ENCODE data around the gene SAA1.
"Not testable (repeated sequence)": the region's sequence is repeated elsewhere in the genome, so short reads cannot be mapped to it uniquely, and the experiment has no call there.

Gene SAA1

DNA sequence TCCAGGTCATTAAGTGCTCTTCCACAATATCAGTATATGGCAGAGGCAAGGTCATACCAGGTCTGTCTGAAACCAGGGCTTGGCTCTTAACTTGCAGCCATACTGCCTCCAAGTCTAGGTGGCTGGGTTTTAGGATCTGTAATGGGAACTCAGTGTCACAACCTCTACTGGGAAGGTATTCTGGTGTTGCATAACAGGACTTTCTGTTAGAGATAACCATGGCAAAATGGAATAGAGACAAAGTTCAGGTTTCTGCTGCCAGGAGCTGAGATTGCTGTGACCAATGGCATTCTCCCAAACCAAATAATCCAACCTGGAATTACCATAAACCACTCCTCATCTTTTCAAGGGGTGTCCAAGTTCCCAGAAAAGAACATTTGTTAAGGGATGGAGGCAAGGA lies 6.8 kb upstream of the SAA1 start:
- no peak for DNase-seq (ENCODE audit: low read depth in 2 of 2)

DNA sequence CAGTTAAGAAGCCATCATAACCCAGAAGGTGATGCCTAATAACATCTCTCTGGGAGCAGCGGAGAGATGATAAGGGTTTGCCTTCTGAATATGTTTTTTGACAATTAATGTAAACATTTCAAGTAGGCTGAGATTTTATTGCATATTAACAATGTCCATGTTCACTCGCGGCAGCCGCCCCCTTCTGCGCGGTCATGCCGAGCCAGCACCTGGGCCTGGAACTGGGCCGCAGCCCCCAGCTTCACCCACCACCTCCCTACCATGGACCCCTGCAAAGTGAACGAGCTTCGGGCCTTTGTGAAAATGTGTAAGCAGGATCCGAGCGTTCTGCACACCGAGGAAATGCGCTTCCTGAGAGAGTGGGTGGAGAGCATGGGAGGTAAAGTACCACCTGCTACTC lies 4.3 kb upstream of the SAA1 start:
- no peak for DNase-seq (ENCODE audit: low read depth in 2 of 2)

- DNase-seq (ENCODE audit: low read depth in 2 of 2) = not testable (repeated sequence)
Observed at GRCh38 chr11:18262681-18263350, 3.2 kb upstream of the SAA1 start.

- no peak for DNase-seq (ENCODE audit: low read depth in 2 of 2)
Observed at GRCh38 chr11:18264035-18264434, 2.0 kb upstream of the SAA1 start.

DNA sequence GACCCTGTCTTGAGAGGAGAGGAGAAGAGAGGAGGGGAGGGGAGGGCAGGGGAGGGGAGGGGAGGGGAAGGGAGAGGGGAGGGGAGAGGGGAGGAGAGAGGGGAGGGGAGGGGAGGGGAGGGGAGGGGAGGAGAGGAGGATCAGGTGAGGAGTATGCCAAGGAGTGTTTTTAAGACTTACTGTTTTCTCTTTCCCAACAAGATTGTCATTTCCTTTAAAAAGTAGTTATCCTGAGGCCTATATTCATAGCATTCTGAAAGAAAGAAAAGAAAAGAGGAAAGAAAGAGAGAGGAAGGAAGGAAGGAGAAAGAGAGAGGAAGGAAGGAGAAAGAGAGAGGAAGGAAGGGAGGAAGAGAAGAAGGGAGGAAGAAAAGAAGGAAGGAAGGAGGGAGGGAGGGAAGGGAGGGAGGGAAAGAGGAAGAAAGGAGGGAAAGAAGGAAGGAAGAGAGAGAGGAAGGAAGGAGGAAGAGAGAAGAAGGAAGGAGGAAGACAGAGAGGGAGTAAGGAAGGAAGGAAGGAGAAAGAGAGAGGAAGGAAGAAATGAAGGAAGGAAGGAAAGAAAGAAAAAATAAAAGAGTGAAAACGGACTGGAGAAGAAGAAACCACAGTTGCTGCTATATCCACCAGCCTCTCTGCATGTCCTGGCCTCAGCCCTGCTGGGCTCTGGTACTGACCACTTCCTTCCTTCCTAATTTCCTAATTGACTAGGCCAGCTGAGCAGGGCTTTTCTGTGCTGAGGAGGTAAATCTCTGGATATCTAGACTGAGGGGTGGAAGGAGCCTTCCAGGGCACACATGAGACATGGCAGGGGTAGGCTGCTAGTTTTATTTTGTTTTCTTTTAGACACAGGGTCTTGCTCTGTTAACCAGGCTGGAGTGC lies 1.1 kb upstream of the SAA1 start:
- DNase-seq (ENCODE audit: low read depth in 2 of 2) = no peak

DNA sequence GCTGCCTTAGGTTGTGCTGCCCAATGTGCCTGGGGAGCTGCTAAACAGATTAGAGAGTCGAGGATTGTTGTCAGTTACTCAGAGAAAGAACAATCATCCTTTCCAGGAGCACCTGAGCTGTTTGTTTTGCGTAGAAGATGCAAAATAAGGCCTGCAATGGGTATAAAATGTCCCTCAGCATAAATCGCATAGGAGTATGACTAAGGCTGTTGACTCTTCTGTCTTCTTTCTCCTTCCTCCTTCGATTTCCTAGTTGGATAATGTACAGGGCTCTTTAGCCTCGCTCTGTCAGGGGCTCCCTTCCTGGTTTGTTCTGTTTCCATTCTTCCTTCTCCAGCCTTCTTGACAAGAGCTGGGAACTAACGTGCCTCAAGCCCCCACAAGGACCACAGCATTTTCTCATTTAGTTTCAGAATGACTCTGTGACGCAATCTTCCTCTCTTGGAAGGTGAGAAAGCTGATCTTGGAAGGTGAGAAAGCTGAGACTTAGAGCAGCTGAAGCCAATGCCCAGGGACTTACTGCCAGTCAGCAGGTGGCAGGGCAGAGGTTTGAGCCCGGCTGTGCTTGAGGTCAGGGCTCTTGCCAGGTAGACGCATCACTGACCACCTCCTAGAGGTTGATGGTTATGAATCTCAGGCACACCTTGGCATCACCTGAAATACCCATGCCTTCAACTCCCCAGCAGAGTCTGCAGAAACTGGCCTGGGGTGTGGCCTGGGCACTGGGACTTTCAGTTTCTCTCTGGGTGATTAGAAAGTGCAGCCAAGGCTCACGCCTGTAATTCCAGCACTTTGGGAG lies 1.5 kb downstream of the SAA1 start:
- DNase-seq (ENCODE audit: low read depth in 2 of 2) = not testable (repeated sequence)

- not testable (repeated sequence) for DNase-seq (ENCODE audit: low read depth in 2 of 2)
Observed at GRCh38 chr11:18269252-18269651, 3.2 kb downstream of the SAA1 start.

DNA sequence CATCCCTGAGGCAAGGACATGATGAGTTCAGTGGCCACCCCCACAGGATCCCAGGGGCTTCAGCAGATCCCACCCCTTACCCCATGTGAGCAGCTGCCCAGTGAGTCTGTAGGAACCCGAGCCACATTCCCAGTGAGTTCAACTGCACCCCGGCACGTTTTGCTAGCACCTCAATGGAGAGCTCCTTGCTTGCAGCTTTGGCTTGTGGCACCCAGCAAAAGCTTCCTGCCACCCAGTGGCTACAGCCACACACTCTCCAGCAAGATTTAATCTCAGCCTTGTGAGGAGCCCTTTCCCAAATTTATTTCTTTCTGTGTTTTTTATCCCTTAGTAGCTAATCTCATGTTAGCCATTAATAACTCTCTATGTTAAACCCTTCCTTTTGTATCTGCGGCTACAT lies 4.0 kb downstream of the SAA1 start:
- DNase-seq (ENCODE audit: low read depth in 2 of 2) = no peak

GRCh38 chr11:18271206-18271605 lies 5.1 kb downstream of the SAA1 start:
- DNase-seq (ENCODE audit: low read depth in 2 of 2) = no peak

- DNase-seq (ENCODE audit: low read depth in 2 of 2) = no peak
Observed at GRCh38 chr11:18277565-18278271, 11.7 kb downstream of the SAA1 start.

- DNase-seq (ENCODE audit: low read depth in 2 of 2) = no peak
Observed at GRCh38 chr11:18280438-18281045, 14.5 kb downstream of the SAA1 start.

- no peak for DNase-seq (ENCODE audit: low read depth in 2 of 2)
Observed at GRCh38 chr11:18282626-18283025, 16.6 kb downstream of the SAA1 start.

GRCh38 chr11:18285841-18286240 lies 19.8 kb downstream of the SAA1 start:
- DNase-seq (ENCODE audit: low read depth in 2 of 2) = no peak

GRCh38 chr11:18288911-18289310 lies 22.8 kb downstream of the SAA1 start:
- DNase-seq (ENCODE audit: low read depth in 2 of 2) = no peak

DNA sequence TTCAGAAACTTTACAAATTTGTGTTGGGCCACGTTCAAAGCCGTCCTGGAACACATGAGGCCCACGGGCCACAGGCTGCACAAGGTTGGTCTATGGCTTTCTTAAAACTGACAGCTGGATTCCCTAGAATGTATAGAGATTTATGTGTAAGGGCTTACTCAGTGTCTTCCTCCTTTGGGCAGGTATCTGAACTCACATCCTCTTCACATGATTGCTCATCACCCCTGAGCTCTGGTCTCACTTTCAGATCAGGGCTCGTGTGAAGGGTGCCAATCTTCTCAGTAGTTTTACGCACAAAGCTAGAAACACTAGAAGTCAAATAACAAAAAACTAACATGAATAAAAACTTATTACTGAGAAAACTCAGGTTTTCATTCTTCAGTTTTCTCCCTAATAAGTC lies 28.8 kb downstream of the SAA1 start:
- no peak for DNase-seq (ENCODE audit: low read depth in 2 of 2)

DNA sequence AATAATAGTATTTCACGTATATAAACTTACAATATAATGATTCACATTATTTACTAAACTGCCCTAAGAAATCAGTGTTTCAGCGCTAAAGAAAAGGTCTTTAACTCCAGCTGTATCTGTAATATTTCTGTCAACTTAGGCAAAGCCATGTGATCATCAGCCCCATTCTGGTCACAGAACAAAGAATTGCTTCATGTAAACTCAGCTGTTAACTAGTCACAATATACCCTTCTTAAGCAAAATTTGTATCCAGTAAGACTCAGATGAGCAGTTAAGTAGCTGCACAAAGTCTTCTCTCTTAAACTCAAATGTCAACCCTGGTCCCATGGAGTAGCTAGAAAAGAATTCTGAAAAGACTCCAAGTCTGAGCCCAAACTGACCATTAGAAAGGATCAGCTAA lies 29.3 kb downstream of the SAA1 start:
- no peak for DNase-seq (ENCODE audit: low read depth in 2 of 2)

GRCh38 chr11:18299721-18300120 lies 33.7 kb downstream of the SAA1 start:
- no peak for DNase-seq (ENCODE audit: low read depth in 2 of 2)

DNA sequence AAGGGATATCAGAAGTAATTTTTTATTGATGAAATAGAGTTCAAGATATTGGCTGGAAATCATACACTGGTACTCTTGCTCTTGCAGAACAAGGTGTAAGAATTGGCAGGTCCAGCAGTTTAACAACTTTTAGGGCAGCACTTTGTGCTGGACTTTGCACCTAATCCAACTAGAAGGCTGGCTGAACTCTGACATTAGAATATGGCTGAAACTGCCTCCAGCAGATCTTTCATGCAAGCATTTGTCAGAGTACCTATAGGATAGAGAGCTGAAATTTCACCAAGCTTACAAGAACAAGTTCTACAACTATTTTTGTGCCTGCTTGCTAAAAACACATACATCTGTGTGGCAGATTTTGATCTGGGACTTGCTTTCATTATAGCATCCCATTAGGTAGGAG lies 38.7 kb downstream of the SAA1 start:
- no peak for DNase-seq (ENCODE audit: low read depth in 2 of 2)

GRCh38 chr11:18307461-18308139 lies 41.5 kb downstream of the SAA1 start:
- no peak for DNase-seq (ENCODE audit: low read depth in 2 of 2)

DNA sequence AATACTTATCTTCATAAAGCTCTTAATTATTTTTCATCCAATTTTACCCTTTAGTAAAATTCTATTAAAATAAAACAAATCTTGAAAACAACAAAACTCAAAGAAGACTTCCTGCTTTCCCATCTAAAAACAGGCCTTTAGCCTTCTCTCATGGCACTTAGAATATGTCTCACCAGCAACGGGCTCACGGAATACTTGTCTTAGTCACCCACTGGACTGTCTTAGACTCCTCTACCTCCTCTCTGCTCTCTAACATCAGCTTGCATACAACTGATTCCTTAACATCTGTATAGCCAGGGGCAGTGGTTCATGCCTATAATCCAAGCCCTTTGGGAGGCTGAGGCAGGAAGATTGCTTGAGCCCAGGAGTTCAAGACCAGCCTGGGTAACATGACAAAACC lies 42.2 kb downstream of the SAA1 start:
- DNase-seq (ENCODE audit: low read depth in 2 of 2) = no peak

- DNase-seq (ENCODE audit: low read depth in 2 of 2) = no peak
Observed at GRCh38 chr11:18309691-18310090, 43.6 kb downstream of the SAA1 start.
